IMR-90 (cell line): ENCODE measurements around the gene SOBP.

Source experiments
- CEBPB ChIP-seq: IDR thresholded peaks from 2 replicates; pipeline ENCODE4 v1.6.1; 2012; ENCODE audit warnings: low read depth, low read length, improper control_type of control experiment
- CHD1 ChIP-seq: IDR thresholded peaks from 2 replicates; pipeline ENCODE4 v1.6.1; 2012; ENCODE audit warnings: low read depth, low read length, improper control_type of control experiment
- MAFK ChIP-seq: IDR thresholded peaks from 2 replicates; pipeline ENCODE4 v1.6.1; 2012; ENCODE audit warnings: low read depth, low read length, improper control_type of control experiment
- MAZ ChIP-seq: IDR thresholded peaks from 2 replicates; pipeline ENCODE4 v1.6.1; 2012; ENCODE audit warnings: low read depth, mild to moderate bottlenecking, low read length, improper control_type of control experiment, moderate library complexity, borderline replicate concordance
- MXI1 ChIP-seq: IDR thresholded peaks from 2 replicates; pipeline ENCODE4 v1.6.1; 2012; ENCODE audit warnings: low read depth, mild to moderate bottlenecking, low read length, moderate library complexity, borderline replicate concordance
- POLR2A ChIP-seq: IDR thresholded peaks from 2 replicates; pipeline ENCODE4 v1.6.1; 2012; ENCODE audit warnings: mild to moderate bottlenecking, low read depth, low read length
- RAD21 ChIP-seq: IDR thresholded peaks from 2 replicates; pipeline ENCODE4 v1.6.1; 2012; ENCODE audit warnings: low read length, improper control_type of control experiment
- TF ChIP-seq, protein P1 (sequence below): conservative IDR thresholded peaks from 2 replicates; pipeline ENCODE4 v1.5.1; 2012; ENCODE audit warnings: mild to moderate bottlenecking, low read depth, low read length, improper control_type of control experiment
- TF ChIP-seq, protein P2 (sequence below): fragments of 150-350 bp; IDR thresholded peaks from 2 replicates; pipeline ENCODE4 v1.6.1; 2016; ENCODE audit warnings: low read depth, mild to moderate bottlenecking, low read length, moderate library complexity, borderline replicate concordance
- TF ChIP-seq, protein P3 (sequence below): fragments of 150-350 bp; IDR thresholded peaks from 2 replicates; pipeline ENCODE4 v1.6.1; 2017; ENCODE audit warnings: mild to moderate bottlenecking, antibody characterized with exemption, low read length, low read depth

DNA sequence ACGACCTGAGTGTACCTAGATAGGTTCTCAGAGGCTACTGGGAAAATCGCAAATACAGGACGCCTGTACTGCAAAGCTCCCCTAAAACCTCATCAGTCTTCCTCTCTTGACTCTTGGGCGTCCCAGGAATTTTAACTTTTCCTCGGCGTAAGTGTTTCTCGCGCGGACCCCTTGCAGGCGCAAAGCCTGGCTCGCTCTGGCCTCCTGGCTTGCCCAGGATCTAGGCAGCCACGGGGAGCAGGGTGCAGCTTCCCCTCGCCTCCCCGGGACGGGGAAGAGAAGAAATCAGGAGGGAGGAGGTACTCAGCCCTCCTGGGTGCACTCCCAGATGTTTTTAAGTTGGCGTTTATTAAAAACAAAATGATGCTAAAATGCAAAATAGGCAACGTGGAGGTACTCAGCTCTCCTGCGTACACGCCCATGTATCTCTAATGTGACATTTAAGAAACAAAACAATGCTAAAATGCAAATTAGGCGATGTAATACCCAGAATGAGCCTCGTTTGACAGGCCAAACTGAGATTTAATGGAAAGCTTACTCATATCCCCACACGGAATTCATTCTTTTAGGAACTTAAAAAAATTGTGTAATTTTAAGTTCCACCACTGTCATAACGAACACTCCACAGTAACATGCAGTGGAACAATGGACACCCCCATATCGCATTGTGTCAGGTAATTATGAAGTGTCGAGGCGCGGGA is 1.6 kb upstream of the SOBP start:
- TF ChIP-seq, protein P1, sequence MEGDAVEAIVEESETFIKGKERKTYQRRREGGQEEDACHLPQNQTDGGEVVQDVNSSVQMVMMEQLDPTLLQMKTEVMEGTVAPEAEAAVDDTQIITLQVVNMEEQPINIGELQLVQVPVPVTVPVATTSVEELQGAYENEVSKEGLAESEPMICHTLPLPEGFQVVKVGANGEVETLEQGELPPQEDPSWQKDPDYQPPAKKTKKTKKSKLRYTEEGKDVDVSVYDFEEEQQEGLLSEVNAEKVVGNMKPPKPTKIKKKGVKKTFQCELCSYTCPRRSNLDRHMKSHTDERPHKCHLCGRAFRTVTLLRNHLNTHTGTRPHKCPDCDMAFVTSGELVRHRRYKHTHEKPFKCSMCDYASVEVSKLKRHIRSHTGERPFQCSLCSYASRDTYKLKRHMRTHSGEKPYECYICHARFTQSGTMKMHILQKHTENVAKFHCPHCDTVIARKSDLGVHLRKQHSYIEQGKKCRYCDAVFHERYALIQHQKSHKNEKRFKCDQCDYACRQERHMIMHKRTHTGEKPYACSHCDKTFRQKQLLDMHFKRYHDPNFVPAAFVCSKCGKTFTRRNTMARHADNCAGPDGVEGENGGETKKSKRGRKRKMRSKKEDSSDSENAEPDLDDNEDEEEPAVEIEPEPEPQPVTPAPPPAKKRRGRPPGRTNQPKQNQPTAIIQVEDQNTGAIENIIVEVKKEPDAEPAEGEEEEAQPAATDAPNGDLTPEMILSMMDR, result no peak
- TF ChIP-seq POLR2A, result no peak
- no peak for TF ChIP-seq MAFK
- no peak for TF ChIP-seq MXI1
- no peak for TF ChIP-seq MAZ
- TF ChIP-seq, protein P2, sequence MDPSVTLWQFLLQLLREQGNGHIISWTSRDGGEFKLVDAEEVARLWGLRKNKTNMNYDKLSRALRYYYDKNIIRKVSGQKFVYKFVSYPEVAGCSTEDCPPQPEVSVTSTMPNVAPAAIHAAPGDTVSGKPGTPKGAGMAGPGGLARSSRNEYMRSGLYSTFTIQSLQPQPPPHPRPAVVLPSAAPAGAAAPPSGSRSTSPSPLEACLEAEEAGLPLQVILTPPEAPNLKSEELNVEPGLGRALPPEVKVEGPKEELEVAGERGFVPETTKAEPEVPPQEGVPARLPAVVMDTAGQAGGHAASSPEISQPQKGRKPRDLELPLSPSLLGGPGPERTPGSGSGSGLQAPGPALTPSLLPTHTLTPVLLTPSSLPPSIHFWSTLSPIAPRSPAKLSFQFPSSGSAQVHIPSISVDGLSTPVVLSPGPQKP, result no peak
- TF ChIP-seq, protein P3, sequence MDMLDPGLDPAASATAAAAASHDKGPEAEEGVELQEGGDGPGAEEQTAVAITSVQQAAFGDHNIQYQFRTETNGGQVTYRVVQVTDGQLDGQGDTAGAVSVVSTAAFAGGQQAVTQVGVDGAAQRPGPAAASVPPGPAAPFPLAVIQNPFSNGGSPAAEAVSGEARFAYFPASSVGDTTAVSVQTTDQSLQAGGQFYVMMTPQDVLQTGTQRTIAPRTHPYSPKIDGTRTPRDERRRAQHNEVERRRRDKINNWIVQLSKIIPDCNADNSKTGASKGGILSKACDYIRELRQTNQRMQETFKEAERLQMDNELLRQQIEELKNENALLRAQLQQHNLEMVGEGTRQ, result no peak
- no peak for TF ChIP-seq CHD1
- no peak for TF ChIP-seq RAD21
- no peak for TF ChIP-seq CEBPB
